Daoy (cell line): ENCODE results near the gene CNKSR1. TPM values are rescaled to one million over a fixed set of nuclear protein-coding genes. Genes with fewer than 3 reads are reported as not detected.

ENCODE experiments used
- DNase-seq: peaks from one replicate; pipeline ENCODE4 v3.0.0-alpha.2; 2015; ENCODE audit warnings: low read depth
- total RNA-seq: library from RNA; depleted of rRNA; stranded (reverse); fragments of >200 nt; shearing (Covaris generic); gene quantifications from 2 replicates; pipeline ENCODE4 v1.2.3, GENCODE V29; 2014; rRNA removed

Gene CNKSR1
- total RNA-seq, result 1.3 TPM in 2 replicates

DNA sequence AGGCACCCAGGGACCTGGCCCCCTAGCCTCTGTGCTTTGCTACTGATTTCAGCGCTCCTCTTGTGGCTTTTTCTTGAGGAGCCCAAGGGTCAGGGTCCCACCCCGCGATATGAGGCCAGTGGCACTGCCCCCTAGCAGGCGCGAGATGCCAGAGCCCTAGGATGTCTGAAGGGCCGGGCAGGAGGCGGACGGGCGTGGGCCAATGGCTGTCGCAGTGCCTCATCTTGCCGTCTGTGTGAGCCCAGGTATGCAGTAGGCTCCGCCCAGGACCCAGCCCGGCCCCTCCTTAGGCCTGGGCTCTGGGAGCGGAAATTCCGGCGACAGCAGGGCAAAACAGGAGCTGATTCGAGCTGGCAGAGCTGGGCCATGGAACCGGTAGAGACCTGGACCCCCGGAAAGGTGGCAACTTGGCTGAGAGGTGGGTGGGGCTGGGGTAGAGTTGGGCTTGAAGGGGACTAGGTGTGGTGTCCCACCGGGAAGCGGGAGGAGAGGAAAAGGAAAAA, at the start of gene CNKSR1:
CNKSR1 (plus strand) TSS at position 310 of the 503 bp plus-strand sequence; CDS start at position 367, 57 bp downstream.
- DNase-seq, result no peak

- DNase-seq, result no peak
These were observed 47.5 kb upstream of the CNKSR1 start for GRCh38 chr1:26129778-26130177.

DNA sequence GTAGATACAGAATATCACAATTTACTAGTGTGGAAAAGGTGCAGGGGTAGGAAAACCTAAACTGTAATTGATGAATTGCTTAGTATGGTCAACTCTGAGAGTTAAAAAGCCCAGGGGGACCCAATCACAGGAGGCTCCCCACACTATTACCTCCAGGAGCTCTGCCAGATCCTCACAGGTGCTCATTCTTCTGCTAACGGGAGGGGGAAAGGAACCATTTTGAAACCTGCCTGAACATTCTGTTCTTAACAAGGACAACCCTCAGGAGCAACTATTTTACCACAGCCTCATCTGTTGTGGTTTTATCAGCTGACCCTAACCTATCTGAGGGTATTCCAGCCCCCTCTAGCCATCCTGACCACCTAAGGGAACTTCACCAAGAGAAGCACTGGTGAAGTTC, 46.6 kb upstream of the CNKSR1 start:
- DNase-seq, result no peak

DNA sequence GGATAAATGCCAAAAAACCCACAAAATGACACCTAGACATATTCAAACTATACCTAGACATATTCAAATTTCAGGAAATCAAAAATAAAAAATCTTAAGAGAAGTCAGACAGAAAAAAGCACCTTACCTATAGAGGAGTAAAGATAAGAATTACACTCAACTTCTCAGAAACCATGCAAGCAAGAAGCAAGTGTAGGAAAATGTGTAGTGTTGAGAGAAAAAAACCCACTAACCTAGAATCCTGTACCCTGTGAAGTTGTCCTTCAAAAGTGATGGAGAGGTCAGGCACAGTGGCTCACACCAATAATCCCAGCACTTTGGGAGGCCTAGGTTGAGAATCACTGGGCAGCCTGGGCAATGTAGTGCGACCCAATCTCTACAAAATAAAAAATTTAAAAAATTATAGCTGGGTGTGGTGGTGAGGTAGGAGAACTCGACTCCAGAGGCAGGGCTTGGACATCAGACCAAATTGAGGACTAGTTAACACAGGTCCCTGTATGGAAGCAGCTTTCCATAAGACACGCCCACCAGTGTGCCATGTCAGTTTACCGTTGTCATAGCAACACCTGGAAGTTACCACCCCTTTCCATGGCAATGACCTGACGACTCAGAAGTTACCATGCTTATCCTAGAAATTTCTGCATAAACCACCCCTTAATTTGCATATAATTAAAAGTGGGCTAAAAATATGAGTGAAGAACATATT, 45.0 kb upstream of the CNKSR1 start:
- peak; percentile 25 for DNase-seq

- no peak for DNase-seq
These were observed 44.5 kb upstream of the CNKSR1 start for GRCh38 chr1:26132834-26133167.

DNA sequence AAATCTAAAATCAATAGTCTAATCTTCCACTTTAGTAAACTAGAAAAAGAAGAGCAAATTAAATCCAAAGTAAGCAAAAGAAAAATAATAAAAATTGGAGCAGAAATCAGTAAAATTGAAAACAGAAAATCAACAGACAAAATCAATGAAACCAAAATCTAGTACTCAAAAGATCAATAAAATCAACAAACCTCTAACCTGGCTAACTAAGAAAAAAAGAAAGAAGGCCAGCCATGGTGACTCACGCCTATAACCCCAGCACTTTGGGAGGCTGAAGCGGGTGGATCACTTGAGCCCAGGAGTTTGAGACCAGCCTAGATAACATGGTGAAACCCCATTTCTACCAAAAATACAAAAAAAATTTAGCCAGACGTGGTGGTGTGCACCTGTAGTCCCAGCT, 42.8 kb upstream of the CNKSR1 start:
- no peak for DNase-seq

DNA sequence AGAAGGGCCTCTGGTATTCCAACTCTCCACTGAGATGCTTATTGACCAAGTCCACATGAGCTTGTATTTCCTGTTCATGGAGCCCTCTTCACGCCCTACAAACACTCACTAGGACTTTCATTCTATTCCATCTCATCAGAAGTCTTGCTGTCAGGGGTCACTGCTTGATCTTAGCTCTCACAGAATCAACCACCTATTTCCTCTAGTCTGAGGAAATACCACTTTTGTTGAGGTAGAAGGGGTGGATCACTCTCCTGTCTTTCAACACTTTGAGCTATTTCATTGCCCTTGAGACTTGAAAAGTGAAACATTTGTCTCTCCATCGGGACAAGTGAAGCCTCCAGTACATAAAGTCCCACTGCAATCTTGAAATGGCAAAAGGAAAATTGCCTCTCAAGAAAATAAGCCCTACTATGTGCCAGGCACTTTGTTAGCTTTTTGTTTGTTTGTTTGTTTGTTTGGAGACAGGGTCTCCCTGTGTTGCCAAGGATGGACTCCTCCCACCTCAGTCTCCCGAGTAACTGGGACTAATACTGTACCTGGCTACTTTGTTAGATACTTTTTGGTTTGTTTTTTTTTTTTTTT, 38.2 kb upstream of the CNKSR1 start:
- DNase-seq, result no peak

DNA sequence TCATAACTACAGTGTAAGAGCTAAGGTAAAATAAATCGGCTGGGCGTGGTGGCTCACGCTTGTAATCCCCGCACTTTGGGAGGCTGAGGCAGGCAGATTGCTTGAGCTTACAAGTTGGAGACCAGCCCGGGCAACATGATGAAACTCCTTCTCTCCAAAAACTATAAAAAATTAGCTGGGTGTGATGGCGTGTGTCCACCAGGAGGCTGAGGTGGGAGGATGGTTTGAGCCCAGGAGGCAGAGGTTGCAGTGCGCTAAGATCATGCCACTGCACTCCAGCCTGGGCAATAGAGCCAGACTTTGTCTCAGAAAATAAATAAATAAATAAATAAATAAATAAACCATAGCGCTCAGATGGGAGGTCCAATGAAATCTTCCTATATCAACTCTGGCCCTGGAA, 35.1 kb upstream of the CNKSR1 start:
- no peak for DNase-seq

GRCh38 chr1:26145041-26145959, 32.0 kb upstream of the CNKSR1 start:
- peak; percentile 83 for DNase-seq

GRCh38 chr1:26145960-26146294, 31.4 kb upstream of the CNKSR1 start:
- no peak for DNase-seq

DNA sequence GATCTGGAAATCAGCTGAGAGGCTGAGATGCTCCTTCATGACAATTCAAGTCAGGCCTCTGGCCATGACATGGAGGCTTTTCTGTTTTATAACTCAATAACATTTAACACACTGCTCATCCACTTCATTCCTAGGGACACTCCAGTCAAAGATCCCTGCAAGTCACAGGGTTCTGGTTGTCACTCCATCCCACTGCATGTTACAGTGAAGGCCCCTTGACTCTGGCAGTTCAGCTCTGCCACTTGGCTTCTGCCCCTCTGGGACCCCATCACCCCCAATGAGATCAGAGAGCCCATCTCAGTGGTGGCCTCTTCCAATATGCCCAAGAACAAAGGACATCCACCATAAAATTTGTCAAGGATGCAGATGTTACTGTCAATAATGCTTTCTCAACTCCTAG, 28.4 kb upstream of the CNKSR1 start:
- no peak for DNase-seq

GRCh38 chr1:26153966-26154532, 23.2 kb upstream of the CNKSR1 start:
- DNase-seq, result no peak

GRCh38 chr1:26154750-26155149, 22.5 kb upstream of the CNKSR1 start:
- DNase-seq, result no peak

DNA sequence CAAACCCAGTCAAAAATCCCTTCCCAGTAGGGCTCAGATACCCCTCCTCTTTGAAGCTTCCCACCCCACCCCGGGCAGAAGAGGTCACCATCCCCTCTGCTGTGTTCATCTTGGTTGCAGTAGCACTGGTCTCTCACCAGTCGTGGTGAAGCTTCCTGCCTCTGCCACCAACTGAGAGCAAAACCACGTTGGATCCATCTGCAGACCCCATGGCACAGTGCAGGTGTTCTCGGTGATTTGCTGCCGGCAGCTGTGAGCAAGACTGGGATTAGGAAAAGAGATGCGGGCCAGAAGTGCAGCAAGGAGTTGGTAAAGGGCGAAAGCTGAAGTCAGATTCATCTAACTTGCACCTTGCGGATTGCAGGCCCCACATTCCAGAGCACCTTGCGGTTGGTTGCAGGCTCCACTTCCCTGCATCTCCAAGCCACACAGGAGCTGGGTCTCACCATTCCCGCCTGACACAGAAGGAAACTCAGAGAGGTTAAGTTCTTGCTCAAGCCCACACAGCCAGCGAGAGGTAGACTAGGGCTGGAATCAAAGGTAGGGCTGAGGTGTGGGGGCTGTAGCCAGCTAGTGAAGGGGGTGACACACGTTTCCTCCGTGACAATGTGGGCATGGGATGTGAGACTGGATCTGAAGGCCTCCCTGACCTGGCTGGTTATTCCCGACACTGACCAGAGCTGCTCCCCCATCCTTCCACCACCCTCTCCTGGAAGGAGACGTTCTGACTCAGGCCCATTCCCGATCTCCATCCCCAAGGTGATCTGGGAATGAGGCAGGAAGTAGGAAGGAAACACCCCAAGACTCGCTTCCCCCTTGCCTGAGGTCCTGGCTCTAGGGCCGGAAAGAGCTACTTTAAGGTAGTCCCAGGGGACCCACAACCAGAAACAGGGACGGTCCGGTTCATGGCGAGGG, 21.7 kb upstream of the CNKSR1 start:
- DNase-seq, result no peak

GRCh38 chr1:26156285-26157038, 20.8 kb upstream of the CNKSR1 start:
- DNase-seq, result peak; percentile 47

DNA sequence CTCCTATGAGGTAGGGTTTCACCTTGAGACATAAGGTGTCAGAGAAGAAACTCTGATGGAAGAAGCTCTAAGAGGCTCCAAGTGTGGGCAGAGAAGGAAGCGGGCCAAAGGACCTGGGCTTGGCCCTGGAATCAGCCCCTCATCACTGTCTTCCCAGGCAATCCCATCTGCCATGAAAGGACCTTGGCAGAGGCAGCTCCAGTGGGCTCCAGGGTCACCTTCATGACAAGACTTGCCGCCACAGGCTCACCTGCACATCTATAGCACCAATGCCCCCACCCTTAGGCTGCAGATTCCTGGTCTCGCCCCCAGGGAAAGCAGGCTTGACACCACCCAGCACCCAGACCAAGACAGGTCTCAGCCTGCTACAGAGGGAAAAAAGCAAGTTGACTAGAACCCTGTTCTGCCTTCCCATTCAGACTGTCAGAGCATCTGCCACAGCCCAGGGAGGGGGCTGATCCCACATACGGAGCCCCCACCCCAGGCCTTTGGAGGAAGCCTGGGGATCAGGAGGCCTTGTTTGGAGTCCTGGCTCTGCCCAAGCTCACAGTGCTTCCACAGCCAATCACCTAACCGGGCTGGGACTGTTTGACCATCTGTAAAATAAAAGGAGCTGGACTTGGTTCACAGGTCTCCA, 18.9 kb upstream of the CNKSR1 start:
- no peak for DNase-seq

DNA sequence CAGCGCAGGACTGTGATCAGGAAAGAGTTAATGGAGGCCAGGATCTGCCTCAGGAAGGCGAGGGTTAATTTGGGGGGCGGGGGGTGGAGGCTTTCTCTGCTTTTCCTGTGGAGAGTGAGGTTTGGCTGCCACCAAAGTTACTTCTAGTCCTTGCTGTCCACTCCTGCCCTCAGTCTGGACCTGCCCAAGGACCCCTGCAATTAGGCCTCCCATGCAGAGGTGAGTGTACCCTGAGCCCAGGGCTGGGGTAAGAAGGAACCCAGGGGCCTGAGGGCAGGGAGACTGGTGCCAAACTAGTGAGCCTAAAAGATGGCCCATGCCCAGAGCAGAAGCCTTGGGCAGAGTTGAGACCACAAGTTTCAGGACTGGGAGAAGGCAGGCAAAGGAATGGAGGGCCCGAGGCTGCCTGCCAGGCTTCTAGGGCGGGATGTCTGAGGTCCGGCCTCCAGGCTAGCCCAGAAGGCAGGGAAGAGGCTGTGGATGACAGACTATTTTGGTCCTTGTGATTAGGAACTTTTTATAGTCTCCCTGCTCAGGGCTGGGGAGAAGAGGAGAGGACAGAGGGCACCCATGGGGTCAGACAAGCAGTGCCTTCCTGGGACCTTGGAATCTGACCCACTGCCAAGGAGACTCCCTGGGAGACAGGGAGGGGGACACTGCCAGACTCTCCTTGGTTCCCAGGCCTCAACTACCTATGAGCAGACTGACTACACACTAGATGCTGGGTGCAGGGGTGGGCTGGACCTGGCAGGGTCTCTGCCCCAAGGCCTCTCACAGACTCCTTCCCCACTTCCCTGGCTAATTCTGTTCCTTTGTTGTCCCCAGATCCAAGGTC, 18.2 kb upstream of the CNKSR1 start, which contains the start of gene FAM110D:
FAM110D (plus strand) TSS at position 172 of the 835 bp plus-strand sequence. CDS start 2,213 bp downstream, outside the sequence.
- no peak for DNase-seq

DNA sequence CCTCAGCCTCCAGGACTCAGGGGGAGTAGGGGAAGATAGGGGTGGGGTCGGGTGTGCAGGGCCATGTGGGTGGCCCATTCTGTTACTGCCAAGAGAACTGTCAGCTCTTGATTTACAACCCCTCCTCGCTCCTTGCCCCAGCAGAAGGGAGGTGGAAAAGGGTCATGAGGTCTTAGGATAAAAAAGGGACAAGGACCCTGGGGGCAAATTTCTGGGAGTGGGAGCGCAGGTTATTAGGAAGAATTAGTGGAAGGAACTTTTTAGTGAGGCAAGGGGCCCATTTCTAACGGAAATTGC, 17.6 kb upstream of the CNKSR1 start:
- no peak for DNase-seq
